ENCODE results near the gene GBP1.
"Not testable (repeated sequence)": the region's sequence is repeated elsewhere in the genome, so short reads cannot be mapped to it uniquely, and the experiment has no call there.

Gene GBP1

GRCh38 chr1:89065079-89065868 lies at the start of gene GBP1:
Gene GBP1, minus strand, starts transcription at chr1:89065208. Its CDS starts 1,974 bp downstream, at chr1:89063234.
- DNase-seq (ENCODE audit: low read depth in 3 of 3) = no peak

GRCh38 chr1:89114662-89115061 lies 49.7 kb upstream of the GBP1 start:
- DNase-seq (ENCODE audit: low read depth in 3 of 3) = no peak

- DNase-seq (ENCODE audit: low read depth in 3 of 3) = no peak
Observed at GRCh38 chr1:89112871-89113613, 48.0 kb upstream of the GBP1 start.

DNA sequence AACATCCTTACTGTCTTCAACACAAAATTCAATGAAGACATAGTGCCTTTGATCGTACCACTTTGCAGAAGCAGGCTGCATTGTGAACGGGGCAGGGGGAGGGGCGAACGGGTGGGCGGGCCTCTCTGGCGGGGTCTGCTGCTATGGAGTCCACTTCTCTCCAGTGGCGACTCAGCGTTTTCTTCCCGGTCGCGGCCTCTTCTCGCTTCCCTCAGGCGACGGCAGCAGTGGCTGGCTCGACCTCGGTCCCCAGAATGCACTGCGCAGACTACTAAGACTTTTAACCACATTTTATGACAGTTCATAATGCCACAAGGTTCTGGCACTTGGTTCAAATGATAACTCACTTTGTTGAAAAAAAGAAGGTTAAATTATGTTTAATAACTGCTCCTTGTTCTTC lies 39.7 kb upstream of the GBP1 start:
- DNase-seq (ENCODE audit: low read depth in 3 of 3) = no peak

GRCh38 chr1:89104147-89104546 lies 39.1 kb upstream of the GBP1 start:
- DNase-seq (ENCODE audit: low read depth in 3 of 3) = no peak

- no peak for DNase-seq (ENCODE audit: low read depth in 3 of 3)
Observed at GRCh38 chr1:89102021-89102420, 37.0 kb upstream of the GBP1 start.

GRCh38 chr1:89100412-89100811 lies 35.4 kb upstream of the GBP1 start:
- no peak for DNase-seq (ENCODE audit: low read depth in 3 of 3)

DNA sequence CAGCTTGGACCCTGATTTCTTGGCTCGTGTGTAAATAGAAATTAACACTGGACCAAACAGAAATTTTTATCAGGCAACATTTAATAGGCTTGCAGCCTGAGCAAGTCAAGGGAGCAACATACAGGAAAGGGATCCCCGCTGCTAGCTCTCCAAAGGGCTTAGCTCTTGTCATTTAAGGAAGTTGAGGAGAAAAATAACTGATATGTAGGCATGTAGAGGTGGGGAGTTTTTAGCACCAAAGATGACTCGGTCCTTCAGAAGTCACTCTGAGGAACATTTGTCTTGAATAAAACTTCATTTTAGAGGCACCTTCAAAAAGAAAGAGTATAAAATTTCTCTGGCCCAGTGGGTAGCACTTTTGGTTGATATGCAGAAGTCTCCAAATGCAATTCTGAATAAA lies 33.8 kb upstream of the GBP1 start:
- DNase-seq (ENCODE audit: low read depth in 3 of 3) = no peak

GRCh38 chr1:89095737-89096136 lies 30.7 kb upstream of the GBP1 start:
- no peak for DNase-seq (ENCODE audit: low read depth in 3 of 3)

DNA sequence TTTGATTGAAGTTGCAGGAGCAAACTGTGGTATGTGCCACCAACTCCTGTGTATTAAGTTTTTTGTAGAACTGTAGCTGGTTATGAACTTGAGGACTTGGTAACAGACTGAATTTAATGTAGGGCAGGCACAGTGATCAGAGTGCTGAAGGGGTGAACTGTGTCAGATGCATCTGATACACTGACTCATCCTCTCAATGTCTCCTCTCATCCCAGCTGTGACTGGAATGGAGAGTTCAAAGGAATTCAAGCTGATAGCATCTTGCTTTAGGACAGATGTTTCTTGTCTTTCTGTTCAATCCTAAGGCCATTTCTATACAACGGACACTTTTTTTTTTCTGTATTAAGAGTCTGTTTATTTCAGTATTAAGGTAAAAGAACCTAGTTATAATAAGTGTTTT lies 25.0 kb upstream of the GBP1 start:
- no peak for DNase-seq (ENCODE audit: low read depth in 3 of 3)

GRCh38 chr1:89088572-89088971 lies 23.6 kb upstream of the GBP1 start:
- no peak for DNase-seq (ENCODE audit: low read depth in 3 of 3)

DNA sequence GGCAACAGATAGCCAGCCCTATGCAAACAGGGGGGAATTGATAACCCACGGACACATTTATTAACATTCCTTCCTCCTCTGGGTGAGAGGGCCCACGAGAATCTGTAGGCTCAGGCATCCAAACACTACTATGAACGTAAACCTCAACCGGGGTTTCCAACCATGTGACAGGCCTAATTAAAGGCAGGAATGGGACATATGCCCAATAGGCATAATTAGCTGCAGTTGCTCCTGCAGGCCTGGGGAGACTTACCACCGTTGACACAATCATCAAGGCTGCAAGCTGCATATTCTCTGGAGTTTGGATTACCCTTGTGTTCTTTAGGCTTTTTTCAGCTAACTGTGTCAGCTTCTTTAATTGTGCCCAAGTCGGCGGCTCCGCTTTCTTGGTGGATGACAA lies 22.2 kb upstream of the GBP1 start:
- DNase-seq (ENCODE audit: low read depth in 3 of 3) = no peak

DNA sequence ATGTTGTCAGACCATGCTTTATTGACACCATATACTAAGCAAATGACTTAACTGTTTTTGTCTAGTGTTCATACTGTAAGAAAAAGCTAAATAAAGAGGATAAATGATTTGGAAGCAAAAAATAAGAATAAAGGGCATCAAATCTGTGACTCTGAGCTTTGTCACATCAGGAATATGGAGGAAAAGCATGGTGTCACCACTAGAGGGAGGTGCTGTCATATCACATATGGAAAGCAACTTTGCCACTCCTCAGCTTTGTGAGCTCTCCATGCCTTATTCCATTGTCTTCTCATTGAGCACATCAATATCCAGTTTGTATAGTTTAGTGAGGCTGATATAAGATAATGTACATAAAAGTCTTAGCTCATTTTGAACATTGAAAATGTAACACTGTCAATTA lies 20.8 kb upstream of the GBP1 start:
- DNase-seq (ENCODE audit: low read depth in 3 of 3) = peak in 1 of 3 donors; percentile 21

- no peak for DNase-seq (ENCODE audit: low read depth in 3 of 3)
Observed at GRCh38 chr1:89081005-89081404, 16.0 kb upstream of the GBP1 start.

GRCh38 chr1:89080068-89080467 lies 15.1 kb upstream of the GBP1 start:
- not testable (repeated sequence) for DNase-seq (ENCODE audit: low read depth in 3 of 3)

DNA sequence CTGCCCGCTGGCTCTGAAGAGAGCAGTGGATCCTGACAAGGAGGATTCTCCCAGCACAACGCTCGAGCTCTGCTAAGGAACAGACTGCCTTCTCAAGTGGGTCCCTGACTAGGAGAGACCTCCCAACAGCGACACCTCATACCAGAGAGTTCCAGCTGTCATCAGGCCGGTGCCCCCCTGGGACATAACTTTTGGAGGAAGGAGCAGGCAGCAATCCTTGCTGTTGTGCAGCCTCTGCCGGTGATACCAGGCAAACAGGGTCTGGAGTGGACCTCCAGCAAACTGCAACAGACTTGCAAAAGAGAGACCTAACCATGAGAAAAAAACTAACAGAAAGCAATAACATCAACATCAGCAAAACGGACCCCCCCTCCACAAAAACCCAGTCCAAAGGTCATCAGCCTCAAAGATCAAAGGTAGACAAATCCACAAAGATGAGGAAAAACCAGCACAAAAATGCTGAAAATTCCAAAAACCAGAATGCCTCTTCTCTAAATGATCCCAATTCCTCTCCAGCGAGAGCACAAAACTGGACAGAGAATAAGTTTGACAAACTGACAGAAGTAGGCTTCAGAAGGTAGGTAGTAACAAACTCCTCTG lies 7.6 kb upstream of the GBP1 start:
- not testable (repeated sequence) for DNase-seq (ENCODE audit: low read depth in 3 of 3)

- DNase-seq (ENCODE audit: low read depth in 3 of 3) = no peak
Observed at GRCh38 chr1:89070509-89070908, 5.5 kb upstream of the GBP1 start.

- DNase-seq (ENCODE audit: low read depth in 3 of 3) = no peak
Observed at GRCh38 chr1:89069951-89070350, 4.9 kb upstream of the GBP1 start.

GRCh38 chr1:89068291-89068690 lies 3.3 kb upstream of the GBP1 start:
- no peak for DNase-seq (ENCODE audit: low read depth in 3 of 3)

DNA sequence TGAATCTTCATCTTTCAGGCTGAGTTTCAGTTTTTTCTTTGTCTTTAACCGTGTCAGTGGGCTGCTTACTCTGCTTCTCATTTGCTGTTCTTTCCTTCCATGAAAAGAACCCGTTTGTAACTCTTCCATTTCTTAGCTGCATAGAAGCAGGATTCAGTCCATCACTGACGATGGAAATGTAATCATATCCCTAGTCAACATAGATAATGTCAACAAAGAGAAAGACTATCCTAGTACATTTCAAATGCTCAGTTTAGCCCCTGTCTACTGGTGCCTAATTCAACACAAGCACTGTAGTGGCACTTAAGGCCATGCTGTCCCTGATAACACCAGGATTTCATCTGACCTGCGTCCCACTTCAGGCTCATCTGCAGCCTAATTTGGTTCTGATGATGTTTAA lies 376 bp downstream of the GBP1 start:
- no peak for DNase-seq (ENCODE audit: low read depth in 3 of 3)

GRCh38 chr1:89063094-89063493 lies 1.9 kb downstream of the GBP1 start:
- no peak for DNase-seq (ENCODE audit: low read depth in 3 of 3)

DNA sequence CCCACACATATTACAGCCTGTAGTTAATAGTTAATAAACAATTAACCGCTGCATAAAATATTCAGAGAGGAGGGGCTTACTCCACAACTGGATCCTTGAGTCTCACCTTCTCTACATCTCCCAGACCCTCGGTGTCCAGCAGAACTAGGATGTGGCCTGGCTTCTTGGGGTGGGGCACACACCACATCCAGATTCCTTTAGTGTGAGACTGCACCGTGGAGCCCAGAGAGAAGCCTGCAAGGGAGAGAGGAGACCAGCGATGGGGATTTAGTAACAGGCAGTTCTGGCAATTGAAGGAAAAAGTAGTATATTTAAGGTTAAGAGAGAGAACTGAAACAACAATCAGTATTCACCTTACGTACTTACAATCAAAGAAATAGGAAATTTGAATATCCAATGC lies 4.9 kb downstream of the GBP1 start:
- no peak for DNase-seq (ENCODE audit: low read depth in 3 of 3)

GRCh38 chr1:89051955-89052312 lies 13.1 kb downstream of the GBP1 start:
- no peak for DNase-seq (ENCODE audit: low read depth in 3 of 3)

All from stimulated activated CD4-positive, alpha-beta T cell treated with anti-CD3 and anti-CD28 coated beads, TNF-alpha, amount 100 ng/mL, for 48 hours (primary cell).